Fibroblast of the aortic adventitia (primary cell): Measurements from ENCODE around the gene ELOF1. TPM values are rescaled to one million over a fixed set of nuclear protein-coding genes. Genes with fewer than 3 reads are reported as not detected.

Experiments
- DNase-seq: peaks from one replicate; pipeline ENCODE4 v3.0.0-alpha.2; 2010; ENCODE audit warnings: low read depth
- H3K4me3 ChIP-seq: 2 replicates; pipeline ENCODE4 v1.5.1; 2011; ENCODE audit warnings: low read depth, mild to moderate bottlenecking, control low read depth, low read length, moderate library complexity
- CTCF ChIP-seq: IDR thresholded peaks from 2 replicates; pipeline ENCODE4 v1.5.1; 2011; ENCODE audit warnings: mild to moderate bottlenecking, low read length, control low read depth, inconsistent platforms; ENCODE audit not compliant: insufficient read depth
- total RNA-seq: library from RNA; depleted of rRNA; stranded (reverse); fragments of >200 nt; gene quantifications from 2 replicates; pipeline ENCODE4 v1.2.3, GENCODE V29; 2012; ENCODE audit warnings: low replicate concordance

Gene ELOF1
- total RNA-seq, 1 donor, result 33.5 TPM

GRCh38 chr19:11554160-11554559, 4.9 kb downstream of the ELOF1 start:
- DNase-seq, result no peak
- no peak for TF ChIP-seq CTCF
- H3K4me3 ChIP-seq, result no peak overlapping the region

- DNase-seq, result no peak
- no peak for TF ChIP-seq CTCF
- no peak overlapping the region for H3K4me3 ChIP-seq
Observed at GRCh38 chr19:11552666-11553372, 6.2 kb downstream of the ELOF1 start.

DNA sequence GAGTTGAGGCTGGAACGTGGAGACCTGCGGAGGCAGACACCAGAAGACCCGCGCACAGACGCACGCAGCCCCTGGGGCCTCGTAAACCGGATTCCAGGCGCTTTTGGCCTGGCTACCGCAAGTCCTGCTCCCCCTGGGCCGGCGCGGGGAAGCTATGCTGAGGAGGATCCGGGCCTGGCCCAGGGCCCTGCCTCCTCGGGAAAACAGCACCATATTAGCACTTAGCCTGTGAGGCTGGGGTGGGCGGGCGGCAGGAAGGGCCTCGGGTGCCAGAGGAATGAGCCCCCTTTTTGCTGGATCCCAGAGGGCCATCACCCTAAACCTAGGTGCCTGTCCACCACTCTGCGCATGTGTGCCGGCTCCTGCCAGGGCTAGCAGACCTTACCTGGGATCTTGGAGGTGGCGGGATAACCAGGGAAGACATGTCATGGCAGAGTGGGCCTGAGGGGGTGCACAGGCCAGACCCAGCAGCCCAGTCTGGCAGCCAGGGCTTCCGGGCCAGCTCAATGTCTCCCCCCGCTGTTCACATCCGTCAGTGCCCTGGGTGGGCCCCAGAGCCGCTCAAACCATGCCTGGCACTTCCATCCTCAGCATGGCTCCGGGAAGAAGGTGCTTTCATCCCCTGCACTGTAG, 7.3 kb downstream of the ELOF1 start:
- DNase-seq, result no peak
- no peak overlapping the region for H3K4me3 ChIP-seq
- peak; percentile 33 for TF ChIP-seq CTCF

DNA sequence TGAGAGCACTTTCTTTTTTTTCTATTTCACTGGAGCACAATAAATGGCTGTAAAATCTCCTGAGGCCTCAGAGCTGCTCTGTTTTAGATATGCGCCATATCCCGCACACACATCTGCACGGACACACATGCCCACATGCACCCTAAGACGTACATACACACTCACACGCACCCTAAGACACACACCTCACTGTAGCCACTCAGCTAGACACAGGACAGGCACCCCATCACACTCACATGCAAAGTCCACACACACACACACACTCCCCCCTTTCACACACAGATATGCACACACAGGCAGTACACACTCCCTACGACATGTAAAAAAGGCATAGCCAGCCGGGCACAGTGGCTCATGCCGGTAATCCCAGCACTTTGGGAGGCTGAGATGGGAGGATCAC, 8.8 kb downstream of the ELOF1 start:
- TF ChIP-seq CTCF, result no peak
- no peak overlapping the region for H3K4me3 ChIP-seq
- DNase-seq, result no peak

DNA sequence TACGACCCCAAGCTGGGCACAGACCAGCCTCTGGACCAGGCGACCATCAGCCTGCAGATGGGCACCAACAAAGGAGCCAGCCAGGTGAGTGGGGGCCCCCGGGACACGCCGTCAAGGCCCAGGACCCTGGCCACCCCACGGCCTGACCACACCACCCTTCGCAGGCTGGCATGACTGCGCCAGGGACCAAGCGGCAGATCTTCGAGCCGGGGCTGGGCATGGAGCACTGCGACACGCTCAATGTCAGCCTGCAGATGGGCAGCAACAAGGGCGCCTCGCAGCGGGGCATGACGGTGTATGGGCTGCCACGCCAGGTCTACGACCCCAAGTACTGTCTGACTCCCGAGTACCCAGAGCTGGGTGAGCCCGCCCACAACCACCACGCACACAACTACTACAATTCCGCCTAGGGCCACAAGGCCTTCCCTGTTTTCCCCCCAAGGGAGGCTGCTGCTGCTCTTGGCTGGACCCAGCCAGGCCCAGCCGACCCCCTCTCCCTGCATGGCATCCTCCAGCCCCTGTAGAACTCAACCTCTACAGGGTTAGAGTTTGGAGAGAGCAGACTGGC, 9.6 kb downstream of the ELOF1 start:
- H3K4me3 ChIP-seq, result no peak overlapping the region
- no peak for DNase-seq
- TF ChIP-seq CTCF, result no peak

GRCh38 chr19:11547929-11548700, 10.9 kb downstream of the ELOF1 start:
- TF ChIP-seq CTCF, result no peak
- no peak overlapping the region for H3K4me3 ChIP-seq
- DNase-seq, result no peak
